HFF-Myc (cell line): ENCODE results near the gene IGDCC3.

ENCODE experiments used
- DNase-seq: peaks from one replicate; pipeline ENCODE4 v3.0.0-alpha.2; 2011; ENCODE audit warnings: low read depth; ENCODE audit errors: extremely low read depth
- H3K4me3 ChIP-seq: replicated peaks from 2 replicates; pipeline ENCODE4 v1.5.1; 2011; ENCODE audit warnings: low read depth, mild to moderate bottlenecking, control low read depth, low read length
- TF ChIP-seq, protein P1 (sequence below): IDR thresholded peaks from 2 replicates; pipeline ENCODE4 v1.5.1; 2012; ENCODE audit warnings: mild to moderate bottlenecking, low read depth, low read length, control low read depth; ENCODE audit errors: missing control alignments

The IGDCC3 gene

DNA sequence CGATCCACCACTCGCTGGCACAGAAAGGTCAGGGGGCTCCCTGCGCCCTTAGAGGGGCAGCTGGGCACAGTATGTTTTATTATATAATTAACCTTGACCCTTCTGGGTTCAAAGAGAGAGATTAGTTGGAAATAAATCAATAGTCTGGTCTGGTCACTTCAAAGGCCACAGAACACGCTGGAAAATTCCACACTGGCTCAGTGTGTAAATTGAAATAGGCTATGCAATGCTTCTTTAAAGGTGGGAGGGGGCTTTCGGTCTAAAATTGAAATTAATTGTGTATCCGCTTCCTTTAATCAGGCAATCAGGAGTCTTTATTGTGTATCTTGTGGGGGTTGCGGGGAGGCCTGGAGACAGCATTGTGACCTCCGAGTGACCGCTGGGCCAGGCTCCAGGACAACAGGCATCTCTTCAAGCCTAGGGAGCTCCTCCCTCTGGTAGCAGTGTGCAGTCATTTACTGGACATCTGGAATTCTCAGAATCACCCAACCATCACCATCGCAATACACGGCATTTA is 65.3 kb downstream of the IGDCC3 start:
- TF ChIP-seq, protein P1, sequence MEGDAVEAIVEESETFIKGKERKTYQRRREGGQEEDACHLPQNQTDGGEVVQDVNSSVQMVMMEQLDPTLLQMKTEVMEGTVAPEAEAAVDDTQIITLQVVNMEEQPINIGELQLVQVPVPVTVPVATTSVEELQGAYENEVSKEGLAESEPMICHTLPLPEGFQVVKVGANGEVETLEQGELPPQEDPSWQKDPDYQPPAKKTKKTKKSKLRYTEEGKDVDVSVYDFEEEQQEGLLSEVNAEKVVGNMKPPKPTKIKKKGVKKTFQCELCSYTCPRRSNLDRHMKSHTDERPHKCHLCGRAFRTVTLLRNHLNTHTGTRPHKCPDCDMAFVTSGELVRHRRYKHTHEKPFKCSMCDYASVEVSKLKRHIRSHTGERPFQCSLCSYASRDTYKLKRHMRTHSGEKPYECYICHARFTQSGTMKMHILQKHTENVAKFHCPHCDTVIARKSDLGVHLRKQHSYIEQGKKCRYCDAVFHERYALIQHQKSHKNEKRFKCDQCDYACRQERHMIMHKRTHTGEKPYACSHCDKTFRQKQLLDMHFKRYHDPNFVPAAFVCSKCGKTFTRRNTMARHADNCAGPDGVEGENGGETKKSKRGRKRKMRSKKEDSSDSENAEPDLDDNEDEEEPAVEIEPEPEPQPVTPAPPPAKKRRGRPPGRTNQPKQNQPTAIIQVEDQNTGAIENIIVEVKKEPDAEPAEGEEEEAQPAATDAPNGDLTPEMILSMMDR, result no peak
- H3K4me3 ChIP-seq, result no peak overlapping the region
- no peak for DNase-seq

DNA sequence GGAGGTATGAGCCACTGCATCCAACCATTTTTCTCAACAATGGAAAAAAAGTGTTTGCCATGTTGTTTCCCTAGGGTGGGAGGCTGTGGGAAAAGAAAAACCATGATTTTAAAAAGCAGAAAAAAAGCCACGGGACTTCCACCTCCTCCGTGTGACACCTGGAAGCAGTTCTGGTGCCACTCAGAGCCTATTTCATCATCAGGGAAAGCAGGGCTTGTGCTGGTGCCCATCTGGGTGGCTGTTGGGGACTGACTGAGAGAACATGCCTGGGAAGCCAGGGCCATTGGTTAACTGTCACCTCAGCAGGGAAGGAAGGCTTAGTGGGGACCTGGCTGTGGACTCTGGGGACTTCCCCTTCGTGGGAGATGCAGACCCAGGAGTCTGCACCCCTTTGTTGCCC is 66.0 kb downstream of the IGDCC3 start:
- TF ChIP-seq, protein P1, result no peak

DNA sequence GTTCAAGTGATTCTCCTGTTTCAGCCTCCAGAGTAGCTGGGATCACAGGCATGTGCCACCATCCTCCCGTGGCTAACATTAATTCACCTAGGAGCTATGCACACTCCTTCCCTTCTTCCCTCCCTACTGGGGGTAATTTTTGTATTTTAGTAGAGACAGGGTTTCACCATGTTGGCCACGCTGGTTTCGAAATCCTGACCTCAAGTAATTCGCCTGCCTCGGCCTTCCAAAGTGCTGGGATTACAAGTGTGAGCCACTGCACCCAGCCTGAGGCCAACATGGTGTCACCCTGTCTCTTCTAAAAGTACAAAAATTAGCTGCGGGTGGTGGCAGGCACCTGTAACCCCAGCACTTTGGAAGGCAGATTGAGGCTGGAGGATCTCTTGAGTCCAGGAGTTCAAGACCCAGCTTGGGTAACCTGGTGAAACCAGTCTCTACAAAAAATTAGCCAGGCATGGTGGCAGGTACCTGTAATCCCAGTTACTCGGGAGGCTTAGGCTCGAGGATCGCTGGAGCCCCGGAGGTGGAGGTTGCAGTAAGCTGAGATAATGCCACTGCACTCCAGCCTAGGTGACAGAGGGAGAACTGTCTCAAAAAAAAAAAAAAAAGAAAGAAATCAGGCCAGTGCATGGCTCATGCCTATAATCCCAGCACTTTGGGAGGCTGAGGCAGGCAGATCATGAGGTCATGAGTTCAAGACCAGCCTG is 67.2 kb downstream of the IGDCC3 start:
- H3K4me3 ChIP-seq, result no peak overlapping the region
- no peak for DNase-seq
- TF ChIP-seq, protein P1, result no peak

More for the DNA sequence above, 66.0 kb downstream of the IGDCC3 start:
- DNase-seq, result no peak
- H3K4me3 ChIP-seq, result no peak overlapping the region

DNA sequence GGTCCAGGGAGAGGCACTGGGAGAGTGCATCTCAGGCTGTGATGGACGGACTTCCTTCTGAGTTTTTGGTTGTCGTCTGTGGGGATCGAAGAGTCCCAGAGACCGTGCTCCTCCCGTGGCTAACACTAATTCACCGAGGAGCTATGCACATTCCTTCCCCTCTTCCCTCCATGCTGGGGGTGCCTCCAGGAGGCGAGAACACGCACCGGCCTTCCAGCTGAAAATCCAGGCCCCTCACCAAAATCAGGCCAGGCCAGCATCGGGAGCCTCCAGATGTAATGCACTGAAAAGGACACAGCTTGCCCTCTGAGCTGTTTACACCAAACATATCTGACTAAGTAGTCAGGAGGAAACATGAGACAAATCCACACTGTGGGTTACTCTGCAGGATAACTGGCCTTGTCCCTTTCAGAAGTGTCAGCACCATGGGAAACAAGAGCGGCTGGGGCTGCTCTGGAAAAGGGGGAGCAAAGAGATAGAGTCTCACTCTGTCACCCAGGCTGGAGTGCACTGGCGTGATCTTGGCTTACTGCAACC is 67.9 kb downstream of the IGDCC3 start:
- H3K4me3 ChIP-seq, result no peak overlapping the region
- DNase-seq, result no peak
- TF ChIP-seq, protein P1, result no peak

DNA sequence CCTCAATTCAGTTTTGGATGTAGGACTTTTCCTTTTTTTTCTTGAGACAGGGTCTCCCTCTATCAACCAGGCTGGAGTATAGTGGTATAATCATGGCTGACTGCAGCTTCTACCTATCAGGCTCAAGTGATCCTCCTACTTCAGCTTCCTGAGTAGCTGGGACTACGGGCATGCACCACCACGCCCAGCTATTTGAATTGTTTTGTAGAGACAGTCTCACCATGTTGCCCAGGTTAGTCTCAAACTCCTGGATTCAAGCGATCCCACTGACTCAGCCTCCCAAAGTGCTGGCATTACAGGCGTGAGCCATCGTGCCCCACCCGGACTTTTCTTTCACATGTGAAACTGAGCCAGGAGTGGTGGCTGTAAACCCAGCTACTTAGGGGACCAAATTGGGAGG is 69.8 kb downstream of the IGDCC3 start:
- no peak overlapping the region for H3K4me3 ChIP-seq
- TF ChIP-seq, protein P1, result no peak
- no peak for DNase-seq

DNA sequence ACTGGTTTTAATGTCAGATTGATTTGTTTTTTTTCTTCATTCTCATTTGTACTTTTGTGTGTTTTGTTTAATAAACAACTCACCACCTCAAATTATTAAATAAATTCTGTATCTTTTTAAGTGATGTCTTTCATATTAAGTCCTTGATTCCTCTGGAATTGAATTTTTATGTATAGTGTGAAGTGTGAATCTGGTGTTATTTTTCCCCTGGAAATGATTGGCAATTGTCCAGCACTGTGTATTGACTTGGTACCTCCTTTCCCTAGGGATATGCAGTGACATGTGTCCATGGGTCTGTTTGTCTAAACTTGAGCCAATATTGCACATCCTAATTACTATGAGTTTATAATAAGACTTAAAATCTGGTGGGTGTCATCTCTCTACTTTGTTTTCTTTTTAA is 71.3 kb downstream of the IGDCC3 start:
- no peak overlapping the region for H3K4me3 ChIP-seq
- TF ChIP-seq, protein P1, result no peak
- no peak for DNase-seq
